ENCODE measurements around the gene GRB10. TPM values are rescaled to one million over a fixed set of nuclear protein-coding genes. Genes with fewer than 3 reads are reported as not detected.
"Not testable (repeated sequence)": the region's sequence is repeated elsewhere in the genome, so short reads cannot be mapped to it uniquely, and the experiment has no call there.

The GRB10 gene
- total RNA-seq, 4 donors from 2014 or later = 8.8 to 55.7 (median 14.3) TPM

GRCh38 chr7:50552139-50552538 lies 230.6 kb downstream of the GRB10 start:
- DNase-seq = no peak
- no peak overlapping the region for H3K27ac ChIP-seq

GRCh38 chr7:50545613-50546012 lies 237.1 kb downstream of the GRB10 start:
- H3K36me3 ChIP-seq; H3K27me3 ChIP-seq; H3K9me3 ChIP-seq; H3K27ac ChIP-seq; in situ Hi-C loops (cut with MboI; ENCODE audit: low pct_ligation_motif_present in 1 of 4, low pct_unique_long_range_greater_than_20kb in 1 of 4, low sequenced_read_pairs in 3 of 4); H3K4me1 ChIP-seq; H3K4me3 ChIP-seq; DNase-seq; intact Hi-C loops (cut with DNase I; ENCODE audit: low total_unique reads): not testable (repeated sequence)
- 67 to 80% methylated on average over 1 to 4 of the region's 4 CpGs for WGBS, 2 donors (ENCODE audit: low coverage in 1 of 2)

More at GRCh38 chr7:50552139-50552538, 230.6 kb downstream of the GRB10 start:
- H3K4me3 ChIP-seq = no peak overlapping the region
- WGBS, 2 donors (ENCODE audit: low coverage in 1 of 2) = 44 to 58% methylated on average over 3 to 4 of the region's 4 CpGs
- TF ChIP-seq CTCF (IDR thresholded peaks at IDR 0.05) = no peak
- no peak for TF ChIP-seq POLR2A (IDR thresholded peaks at IDR 0.05)
- no peak for TF ChIP-seq EP300 (IDR thresholded peaks at IDR 0.05; ENCODE audit: low read depth)
- TF ChIP-seq POLR2AphosphoS5 (IDR thresholded peaks at IDR 0.05) = no peak
- H3K4me1 ChIP-seq = peaks cover 0 to 14% (median 0%) of the 10 kb centered on the region in 4 donors
- in situ Hi-C loops (cut with MboI; ENCODE audit: low pct_ligation_motif_present in 1 of 4, low pct_unique_long_range_greater_than_20kb in 1 of 4, low sequenced_read_pairs in 3 of 4) = no loop called here
- no peaks in the 10 kb centered on the region for H3K27me3 ChIP-seq
- intact Hi-C loops (cut with DNase I; ENCODE audit: low total_unique reads) = no loop called here
- H3K36me3 ChIP-seq = no peaks in the 10 kb centered on the region
- no peaks in the 10 kb centered on the region for H3K9me3 ChIP-seq

GRCh38 chr7:50544992-50545391 lies 237.7 kb downstream of the GRB10 start:
- intact Hi-C loops (cut with DNase I; ENCODE audit: low total_unique reads) = no loop called here
- TF ChIP-seq CTCF (IDR thresholded peaks at IDR 0.05) (no peak), POLR2AphosphoS5 (IDR thresholded peaks at IDR 0.05) (no peak)
- in situ Hi-C loops (cut with MboI; ENCODE audit: low pct_ligation_motif_present in 1 of 4, low pct_unique_long_range_greater_than_20kb in 1 of 4, low sequenced_read_pairs in 3 of 4) = no loop called here

DNA sequence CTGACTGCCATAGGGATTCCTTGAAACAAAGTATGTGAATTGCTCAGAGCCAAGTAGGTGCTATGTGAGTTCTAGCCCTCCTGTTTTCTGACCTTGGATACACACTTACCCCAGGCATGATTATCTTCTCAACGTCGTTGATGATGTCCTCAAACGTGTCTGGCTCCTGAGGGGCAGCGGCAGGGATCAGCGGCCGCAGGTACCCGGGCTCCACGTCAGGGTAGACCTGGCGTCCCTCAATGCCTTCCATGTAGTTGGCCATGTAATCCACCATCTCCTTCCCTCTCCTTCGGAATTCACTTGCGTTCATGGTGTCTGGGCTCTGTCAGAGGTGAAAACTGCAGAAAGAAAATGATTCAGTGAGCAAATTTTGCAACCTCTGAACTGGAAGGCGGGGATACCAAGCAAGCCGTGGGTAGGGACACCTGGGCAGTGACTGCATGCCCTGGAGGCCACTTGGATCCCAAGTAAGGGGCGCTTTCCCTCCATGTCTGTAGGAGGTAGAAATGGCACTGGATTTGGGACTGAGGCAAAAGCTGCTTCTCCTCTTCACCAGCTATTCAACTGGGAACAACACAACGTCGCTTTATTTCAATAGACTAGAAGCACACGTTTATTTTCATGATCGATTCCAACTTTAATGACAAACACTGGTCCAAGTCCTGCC lies 238.8 kb downstream of the GRB10 start:
- no peak for DNase-seq
- 89 to 95% methylated on average over 11 to 18 of the region's 18 CpGs for WGBS, 2 donors (ENCODE audit: low coverage in 1 of 2)
- Histone ChIP-seq H3K4me1 (no peaks in the 10 kb centered on the region), H3K9me3 (no peaks in the 10 kb centered on the region), H3K4me3 (no peak overlapping the region), H3K36me3 (no peaks in the 10 kb centered on the region), H3K27me3 (no peaks in the 10 kb centered on the region), H3K27ac (no peak overlapping the region)
- in situ Hi-C loops (cut with MboI; ENCODE audit: low pct_ligation_motif_present in 1 of 4, low pct_unique_long_range_greater_than_20kb in 1 of 4, low sequenced_read_pairs in 3 of 4) (no loop called here), intact Hi-C loops (cut with DNase I; ENCODE audit: low total_unique reads) (no loop called here)
- TF ChIP-seq POLR2AphosphoS5 (IDR thresholded peaks at IDR 0.05) = no peak
- TF ChIP-seq CTCF (IDR thresholded peaks at IDR 0.05) = no peak
- TF ChIP-seq EP300 (IDR thresholded peaks at IDR 0.05; ENCODE audit: low read depth) = no peak
- TF ChIP-seq POLR2A (IDR thresholded peaks at IDR 0.05) = no peak

More at GRCh38 chr7:50544992-50545391, 237.7 kb downstream of the GRB10 start:
- H3K4me1 ChIP-seq = no peaks in the 10 kb centered on the region
- no peak overlapping the region for H3K4me3 ChIP-seq
- no peaks in the 10 kb centered on the region for H3K9me3 ChIP-seq
- H3K36me3 ChIP-seq = no peaks in the 10 kb centered on the region
- H3K27me3 ChIP-seq = no peaks in the 10 kb centered on the region
- no peak overlapping the region for H3K27ac ChIP-seq
- no peak for DNase-seq
- WGBS, 2 donors (ENCODE audit: low coverage in 1 of 2) = 71 to 85% methylated on average over 5 to 6 of the region's 6 CpGs

- Histone ChIP-seq H3K27ac (no peak overlapping the region), H3K36me3 (no peaks in the 10 kb centered on the region), H3K4me3 (no peak overlapping the region), H3K9me3 (no peaks in the 10 kb centered on the region), H3K27me3 (no peaks in the 10 kb centered on the region), H3K4me1 (no peaks in the 10 kb centered on the region)
- 92 to 95% methylated on average over 9 to 11 of the region's 11 CpGs for whole genome bisulfite sequencing, 2 donors (ENCODE audit: low coverage in 1 of 2)
- TF ChIP-seq CTCF (IDR thresholded peaks at IDR 0.05) (no peak), POLR2AphosphoS5 (IDR thresholded peaks at IDR 0.05) (no peak), EP300 (IDR thresholded peaks at IDR 0.05; ENCODE audit: low read depth) (no peak), POLR2A (IDR thresholded peaks at IDR 0.05) (no peak)
- intact Hi-C loops (cut with DNase I; ENCODE audit: low total_unique reads) (no loop called here), in situ Hi-C loops (cut with MboI; ENCODE audit: low pct_ligation_motif_present in 1 of 4, low pct_unique_long_range_greater_than_20kb in 1 of 4, low sequenced_read_pairs in 3 of 4) (no loop called here)
- no peak for DNase-seq
These were observed 240.6 kb downstream of the GRB10 start for GRCh38 chr7:50542132-50542531.
